ENCODE data around the gene RELN. TPM values are rescaled to one million over a fixed set of nuclear protein-coding genes. Genes with fewer than 3 reads are reported as not detected.

RELN gene
- total RNA-seq, 1 experiment from 2014 or later, result 0.10 TPM

DNA sequence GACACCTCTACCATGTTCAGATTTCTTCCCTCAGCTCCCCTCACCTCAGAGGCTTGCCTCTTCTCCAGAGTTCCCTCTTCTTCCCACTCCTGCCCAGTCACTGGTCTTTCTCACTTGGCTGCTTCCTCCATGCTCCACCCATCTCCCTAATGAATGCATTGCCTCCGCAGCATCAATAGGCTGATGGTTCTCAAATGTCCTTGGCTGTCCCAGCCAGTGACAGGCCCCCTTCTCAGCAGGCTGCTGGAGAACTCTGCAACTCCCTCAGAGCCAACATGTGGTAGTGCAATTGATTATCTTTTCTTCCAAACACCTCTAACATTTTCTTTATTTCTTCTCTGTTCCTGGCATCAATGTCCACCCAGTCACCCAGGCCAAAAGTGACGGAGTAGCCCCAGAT, 218.2 kb downstream of the RELN start:
- no peak for DNase-seq (ENCODE audit: low read depth, low spot score)
- Histone ChIP-seq H3K27me3 (ENCODE audit: control insufficient read depth, insufficient read depth, low read length) (no peaks in the 10 kb centered on the region), H3K4me1 (ENCODE audit: control insufficient read depth, insufficient read depth, low read length) (no peaks in the 10 kb centered on the region), H3K27ac (ENCODE audit: low read length) (no peak overlapping the region), H3K4me3 (ENCODE audit: low read depth in 2 of 2, low read length in 2 of 2) (no peak overlapping the region), H3K36me3 (ENCODE audit: control insufficient read depth, insufficient read depth, low read length) (no peaks in the 10 kb centered on the region), H3K9me3 (ENCODE audit: control insufficient read depth, insufficient read depth, low read depth, low read length) (no peaks in the 10 kb centered on the region)
- TF ChIP-seq SIN3A (IDR thresholded peaks at IDR 0.05; ENCODE audit: borderline replicate concordance, insufficient read depth, low read depth, low read length), result no peak
- no peak for TF ChIP-seq POLR2AphosphoS5 (IDR thresholded peaks at IDR 0.05; ENCODE audit: low read depth, low read length)
- TF ChIP-seq TCF7L2 (IDR thresholded peaks at IDR 0.05; ENCODE audit: low read depth, low read length), result no peak
- TF ChIP-seq, protein P1, sequence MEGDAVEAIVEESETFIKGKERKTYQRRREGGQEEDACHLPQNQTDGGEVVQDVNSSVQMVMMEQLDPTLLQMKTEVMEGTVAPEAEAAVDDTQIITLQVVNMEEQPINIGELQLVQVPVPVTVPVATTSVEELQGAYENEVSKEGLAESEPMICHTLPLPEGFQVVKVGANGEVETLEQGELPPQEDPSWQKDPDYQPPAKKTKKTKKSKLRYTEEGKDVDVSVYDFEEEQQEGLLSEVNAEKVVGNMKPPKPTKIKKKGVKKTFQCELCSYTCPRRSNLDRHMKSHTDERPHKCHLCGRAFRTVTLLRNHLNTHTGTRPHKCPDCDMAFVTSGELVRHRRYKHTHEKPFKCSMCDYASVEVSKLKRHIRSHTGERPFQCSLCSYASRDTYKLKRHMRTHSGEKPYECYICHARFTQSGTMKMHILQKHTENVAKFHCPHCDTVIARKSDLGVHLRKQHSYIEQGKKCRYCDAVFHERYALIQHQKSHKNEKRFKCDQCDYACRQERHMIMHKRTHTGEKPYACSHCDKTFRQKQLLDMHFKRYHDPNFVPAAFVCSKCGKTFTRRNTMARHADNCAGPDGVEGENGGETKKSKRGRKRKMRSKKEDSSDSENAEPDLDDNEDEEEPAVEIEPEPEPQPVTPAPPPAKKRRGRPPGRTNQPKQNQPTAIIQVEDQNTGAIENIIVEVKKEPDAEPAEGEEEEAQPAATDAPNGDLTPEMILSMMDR (IDR thresholded peaks at IDR 0.05), result no peak
- TF ChIP-seq, protein P2, sequence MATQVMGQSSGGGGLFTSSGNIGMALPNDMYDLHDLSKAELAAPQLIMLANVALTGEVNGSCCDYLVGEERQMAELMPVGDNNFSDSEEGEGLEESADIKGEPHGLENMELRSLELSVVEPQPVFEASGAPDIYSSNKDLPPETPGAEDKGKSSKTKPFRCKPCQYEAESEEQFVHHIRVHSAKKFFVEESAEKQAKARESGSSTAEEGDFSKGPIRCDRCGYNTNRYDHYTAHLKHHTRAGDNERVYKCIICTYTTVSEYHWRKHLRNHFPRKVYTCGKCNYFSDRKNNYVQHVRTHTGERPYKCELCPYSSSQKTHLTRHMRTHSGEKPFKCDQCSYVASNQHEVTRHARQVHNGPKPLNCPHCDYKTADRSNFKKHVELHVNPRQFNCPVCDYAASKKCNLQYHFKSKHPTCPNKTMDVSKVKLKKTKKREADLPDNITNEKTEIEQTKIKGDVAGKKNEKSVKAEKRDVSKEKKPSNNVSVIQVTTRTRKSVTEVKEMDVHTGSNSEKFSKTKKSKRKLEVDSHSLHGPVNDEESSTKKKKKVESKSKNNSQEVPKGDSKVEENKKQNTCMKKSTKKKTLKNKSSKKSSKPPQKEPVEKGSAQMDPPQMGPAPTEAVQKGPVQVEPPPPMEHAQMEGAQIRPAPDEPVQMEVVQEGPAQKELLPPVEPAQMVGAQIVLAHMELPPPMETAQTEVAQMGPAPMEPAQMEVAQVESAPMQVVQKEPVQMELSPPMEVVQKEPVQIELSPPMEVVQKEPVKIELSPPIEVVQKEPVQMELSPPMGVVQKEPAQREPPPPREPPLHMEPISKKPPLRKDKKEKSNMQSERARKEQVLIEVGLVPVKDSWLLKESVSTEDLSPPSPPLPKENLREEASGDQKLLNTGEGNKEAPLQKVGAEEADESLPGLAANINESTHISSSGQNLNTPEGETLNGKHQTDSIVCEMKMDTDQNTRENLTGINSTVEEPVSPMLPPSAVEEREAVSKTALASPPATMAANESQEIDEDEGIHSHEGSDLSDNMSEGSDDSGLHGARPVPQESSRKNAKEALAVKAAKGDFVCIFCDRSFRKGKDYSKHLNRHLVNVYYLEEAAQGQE (IDR thresholded peaks at IDR 0.05; ENCODE audit: insufficient read depth in 1 of 2, low read depth in 2 of 2, low read length in 1 of 2), result no peak
- BruUV-seq (replicated peaks), result no TSS peak
- POLR2A ChIA-PET, result no interaction called here
- CTCF ChIA-PET, result no interaction called here
- no peak for ATAC-seq
- intact Hi-C loops (cut with micrococcal nuclease; ENCODE audit: unreplicated experiment), result no loop called here
- in situ Hi-C loops (cut with HindIII; ENCODE audit: low pct_unique_long_range_greater_than_20kb, low sequenced_read_pairs), result no loop called here

DNA sequence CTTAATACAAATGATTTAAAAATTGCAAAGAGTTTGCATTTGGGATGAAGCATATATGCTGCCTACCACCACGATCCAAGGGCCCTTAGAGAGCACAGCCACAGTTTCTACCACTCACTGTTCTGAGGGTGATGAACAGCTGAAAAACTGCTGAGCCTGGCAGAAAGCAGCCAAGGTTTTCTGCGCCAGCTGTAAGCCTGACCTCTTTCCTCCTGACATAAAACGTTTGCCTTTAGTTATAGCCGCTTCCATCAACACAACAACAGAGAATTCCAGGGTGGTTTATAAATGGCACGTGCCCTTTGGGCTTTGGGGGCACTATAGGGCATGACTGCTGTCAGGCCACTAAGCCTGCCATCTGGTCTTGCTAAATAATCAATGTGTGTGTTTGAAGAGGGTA, 222.8 kb downstream of the RELN start:
- no peaks in the 10 kb centered on the region for H3K36me3 ChIP-seq (ENCODE audit: control insufficient read depth, insufficient read depth, low read length)
- in situ Hi-C loops (cut with HindIII; ENCODE audit: low pct_unique_long_range_greater_than_20kb, low sequenced_read_pairs), result no loop called here
- ATAC-seq (no peak), DNase-seq (ENCODE audit: low read depth, low spot score) (no peak)
- no peak overlapping the region for H3K27ac ChIP-seq (ENCODE audit: low read length)
- H3K4me3 ChIP-seq (ENCODE audit: low read depth in 2 of 2, low read length in 2 of 2), result no peak overlapping the region
- ChIA-PET CTCF (no interaction called here), POLR2A (no interaction called here)
- intact Hi-C loops (cut with micrococcal nuclease; ENCODE audit: unreplicated experiment), result no loop called here
- TF ChIP-seq SIN3A (IDR thresholded peaks at IDR 0.05; ENCODE audit: borderline replicate concordance, insufficient read depth, low read depth, low read length), result no peak
- H3K4me1 ChIP-seq (ENCODE audit: control insufficient read depth, insufficient read depth, low read length), result no peaks in the 10 kb centered on the region
- H3K27me3 ChIP-seq (ENCODE audit: control insufficient read depth, insufficient read depth, low read length), result no peaks in the 10 kb centered on the region
- no TSS peak for BruUV-seq (replicated peaks)
- H3K9me3 ChIP-seq (ENCODE audit: control insufficient read depth, insufficient read depth, low read depth, low read length), result no peaks in the 10 kb centered on the region

DNA sequence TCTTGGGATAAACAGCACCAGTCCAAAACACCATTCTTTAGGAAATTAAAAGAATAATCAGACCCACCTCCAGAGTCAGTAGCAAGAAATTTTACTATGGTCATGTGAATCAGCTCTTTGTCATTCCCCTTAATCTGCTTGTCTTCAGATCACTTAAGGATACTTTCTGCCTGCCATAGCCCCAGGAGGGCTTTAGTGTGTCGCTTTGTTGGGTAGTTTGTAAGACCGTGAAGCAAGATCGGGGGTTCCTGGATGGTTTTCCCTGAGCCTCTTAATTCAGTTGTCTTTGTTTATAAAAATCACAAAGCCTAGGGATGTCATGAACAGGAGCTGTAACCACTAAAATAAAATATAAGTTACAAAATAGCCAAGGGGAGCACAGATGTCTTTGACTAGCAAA, 223.6 kb downstream of the RELN start:
- no peaks in the 10 kb centered on the region for H3K9me3 ChIP-seq (ENCODE audit: control insufficient read depth, insufficient read depth, low read depth, low read length)
- no peaks in the 10 kb centered on the region for H3K27me3 ChIP-seq (ENCODE audit: control insufficient read depth, insufficient read depth, low read length)
- ChIA-PET POLR2A (no interaction called here), CTCF (no interaction called here)
- no peaks in the 10 kb centered on the region for H3K36me3 ChIP-seq (ENCODE audit: control insufficient read depth, insufficient read depth, low read length)
- no peak overlapping the region for H3K27ac ChIP-seq (ENCODE audit: low read length)
- in situ Hi-C loops (cut with HindIII; ENCODE audit: low pct_unique_long_range_greater_than_20kb, low sequenced_read_pairs) (no loop called here), intact Hi-C loops (cut with micrococcal nuclease; ENCODE audit: unreplicated experiment) (no loop called here)
- BruUV-seq (replicated peaks), result no TSS peak
- H3K4me3 ChIP-seq (ENCODE audit: low read depth in 2 of 2, low read length in 2 of 2), result no peak overlapping the region
- no peak for ATAC-seq
- TF ChIP-seq SIN3A (IDR thresholded peaks at IDR 0.05; ENCODE audit: borderline replicate concordance, insufficient read depth, low read depth, low read length) (no peak), TCF7L2 (IDR thresholded peaks at IDR 0.05; ENCODE audit: low read depth, low read length) (no peak), POLR2AphosphoS5 (IDR thresholded peaks at IDR 0.05; ENCODE audit: low read depth, low read length) (no peak)
- TF ChIP-seq, protein P2 (IDR thresholded peaks at IDR 0.05; ENCODE audit: insufficient read depth in 1 of 2, low read depth in 2 of 2, low read length in 1 of 2), result no peak
- TF ChIP-seq, protein P1 (IDR thresholded peaks at IDR 0.05), result no peak
- DNase-seq (ENCODE audit: low read depth, low spot score), result no peak
- H3K4me1 ChIP-seq (ENCODE audit: control insufficient read depth, insufficient read depth, low read length), result no peaks in the 10 kb centered on the region

Data from Panc1 (cell line).